Activated T-cell treated with anti-CD3 and anti-CD28 coated beads for 1 hour (primary cell): ENCODE measurements around the gene PHACTR1.

Experiments used
- DNase-seq: peaks from one replicate; pipeline ENCODE4 v3.0.0-alpha.2; 2020; ENCODE audit warnings: low read depth

PHACTR1 gene

DNA sequence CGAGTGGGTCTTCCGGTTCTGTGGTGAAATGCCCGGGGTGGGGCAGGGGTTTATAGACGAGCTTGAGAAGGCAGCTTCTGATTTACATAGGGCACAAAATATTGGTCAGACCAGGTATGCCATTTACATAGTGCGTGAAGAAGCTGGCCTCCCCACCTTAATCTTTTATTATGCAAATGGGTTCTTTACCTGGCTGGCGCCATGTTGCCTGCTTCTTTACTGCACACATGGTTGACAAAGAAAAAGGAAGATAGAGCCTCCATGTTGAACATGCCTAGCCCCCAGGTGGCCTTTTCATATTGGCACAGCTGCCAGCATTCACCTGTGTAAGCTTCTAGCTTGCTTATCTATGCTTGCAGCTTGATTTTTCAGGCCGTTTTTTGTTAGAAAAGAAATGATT, 276.2 kb downstream of the PHACTR1 start:
- DNase-seq: no peak

DNA sequence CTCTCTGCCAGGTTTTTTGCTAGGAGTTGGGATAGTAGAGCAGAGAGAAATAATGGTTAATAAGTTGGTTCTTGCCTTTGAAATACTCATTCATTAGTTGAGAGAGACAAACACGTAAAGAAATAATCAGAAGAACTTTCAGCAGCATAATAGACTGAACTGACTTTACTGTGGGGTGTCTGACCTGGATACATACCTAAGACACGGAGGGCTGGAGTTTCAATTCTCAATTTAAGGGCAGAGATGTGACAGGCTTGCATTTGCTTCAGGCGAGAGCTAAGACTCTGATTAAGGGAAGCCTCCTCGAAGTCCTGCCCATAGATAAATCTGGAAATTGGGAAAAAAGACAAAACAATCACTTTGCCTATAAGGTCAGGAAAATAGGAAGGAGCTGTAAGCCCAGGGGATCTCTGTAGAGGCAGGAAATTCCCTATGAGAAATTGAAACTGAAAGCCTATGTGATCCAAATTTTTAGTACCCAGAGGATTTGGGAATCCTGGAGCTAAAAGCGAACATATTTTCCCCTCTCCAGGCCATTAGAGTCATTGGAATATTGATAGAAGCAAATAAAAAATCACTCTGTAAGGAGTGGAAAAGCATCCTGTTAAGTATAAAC, 276.8 kb downstream of the PHACTR1 start:
- DNase-seq: no peak

- DNase-seq: no peak
These were observed 278.9 kb downstream of the PHACTR1 start for GRCh38 chr6:12995419-12995818.

- DNase-seq: no peak
These were observed 284.0 kb downstream of the PHACTR1 start for GRCh38 chr6:13000537-13000936.

DNA sequence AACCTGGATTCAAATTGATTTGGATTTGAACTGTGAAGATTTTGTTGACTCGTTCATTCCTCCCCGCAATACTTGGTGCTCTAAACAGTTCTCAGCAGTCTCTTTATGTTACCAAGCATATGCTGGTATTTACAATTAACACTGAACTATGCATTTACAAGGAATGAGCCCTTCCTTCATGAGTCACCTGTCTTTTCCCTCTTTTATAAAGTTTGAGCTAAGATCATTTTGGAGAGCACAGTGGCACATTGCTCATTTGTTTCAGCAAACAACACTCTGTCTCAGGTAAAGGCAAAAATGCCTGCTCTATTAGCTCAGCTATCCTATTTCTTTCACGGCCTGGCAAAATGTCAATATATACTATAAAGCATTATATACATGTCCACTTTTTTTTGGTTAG, 285.4 kb downstream of the PHACTR1 start:
- no peak for DNase-seq

- no peak for DNase-seq
These were observed 288.0 kb downstream of the PHACTR1 start for GRCh38 chr6:13004601-13005000.

DNA sequence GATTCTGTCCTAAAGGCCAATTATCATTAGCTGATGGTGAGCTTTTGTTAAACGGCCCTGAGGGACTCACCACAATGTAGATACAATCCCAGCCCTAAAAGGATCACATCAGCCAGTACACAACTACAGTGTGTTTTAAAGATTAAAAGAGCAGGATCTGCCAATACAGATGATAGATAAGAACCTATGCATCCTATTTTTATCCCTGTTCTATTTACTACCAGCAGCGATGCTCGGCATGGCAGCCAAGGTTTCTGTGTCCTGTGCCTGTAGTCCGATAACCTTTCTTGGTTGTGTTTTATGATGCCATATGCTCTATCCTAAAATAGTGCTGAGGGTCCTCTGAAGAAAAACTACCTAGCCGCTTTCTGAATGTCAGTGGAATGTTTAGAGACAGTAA, 289.4 kb downstream of the PHACTR1 start:
- DNase-seq: no peak

DNA sequence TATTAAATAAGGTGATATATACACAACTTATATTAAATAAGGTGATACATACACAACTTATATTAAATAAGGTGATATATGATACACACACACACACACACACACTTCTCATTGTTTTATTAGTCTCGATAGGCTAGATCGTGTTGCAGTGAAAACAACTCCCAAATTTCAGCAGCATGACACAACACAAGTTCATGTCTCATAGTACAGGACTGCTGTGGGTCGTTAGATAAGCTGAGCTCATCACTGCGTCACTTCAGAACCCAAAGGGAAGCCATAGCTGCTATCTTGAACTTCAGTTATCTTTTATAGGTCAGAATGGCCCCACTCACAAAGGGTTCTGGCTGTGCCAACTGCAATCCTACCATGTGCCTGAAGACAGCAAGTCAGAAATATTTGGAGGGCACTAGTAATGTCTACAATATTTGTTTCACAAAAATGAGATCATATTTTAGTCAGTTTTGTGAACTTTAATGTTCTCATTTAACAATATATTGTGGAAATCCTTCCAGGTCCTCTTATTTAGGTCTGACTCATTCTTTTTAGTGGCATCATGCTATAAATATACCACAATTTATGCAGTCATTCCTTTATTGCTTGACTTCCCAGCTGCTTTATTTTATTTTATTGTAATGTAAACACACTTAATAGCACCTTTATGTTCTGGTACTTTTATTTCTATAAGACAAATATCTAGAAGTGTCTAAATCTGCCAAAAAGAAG, 290.2 kb downstream of the PHACTR1 start:
- no peak for DNase-seq

DNA sequence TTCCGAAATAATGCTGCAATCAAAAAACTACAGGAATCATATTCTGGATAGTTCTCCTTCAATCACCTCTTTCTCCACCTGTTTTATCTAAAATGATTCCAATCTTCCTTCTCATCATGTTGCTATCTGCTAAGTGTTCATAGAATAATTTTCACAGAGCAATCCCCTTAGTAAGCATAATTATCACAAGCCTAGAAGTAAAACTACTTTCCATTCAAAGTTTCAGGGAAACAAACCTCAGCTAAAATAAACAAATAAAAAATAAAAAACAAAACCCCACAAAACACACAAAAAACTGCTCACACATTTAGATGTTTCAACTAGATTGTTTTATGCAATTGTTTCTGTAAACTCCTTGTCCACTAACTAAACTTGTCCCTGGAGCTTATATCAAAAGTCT, 291.2 kb downstream of the PHACTR1 start:
- DNase-seq: no peak

- no peak for DNase-seq
These were observed 292.5 kb downstream of the PHACTR1 start for GRCh38 chr6:13009031-13009430.

GRCh38 chr6:13009461-13009860, 292.9 kb downstream of the PHACTR1 start:
- DNase-seq: no peak

DNA sequence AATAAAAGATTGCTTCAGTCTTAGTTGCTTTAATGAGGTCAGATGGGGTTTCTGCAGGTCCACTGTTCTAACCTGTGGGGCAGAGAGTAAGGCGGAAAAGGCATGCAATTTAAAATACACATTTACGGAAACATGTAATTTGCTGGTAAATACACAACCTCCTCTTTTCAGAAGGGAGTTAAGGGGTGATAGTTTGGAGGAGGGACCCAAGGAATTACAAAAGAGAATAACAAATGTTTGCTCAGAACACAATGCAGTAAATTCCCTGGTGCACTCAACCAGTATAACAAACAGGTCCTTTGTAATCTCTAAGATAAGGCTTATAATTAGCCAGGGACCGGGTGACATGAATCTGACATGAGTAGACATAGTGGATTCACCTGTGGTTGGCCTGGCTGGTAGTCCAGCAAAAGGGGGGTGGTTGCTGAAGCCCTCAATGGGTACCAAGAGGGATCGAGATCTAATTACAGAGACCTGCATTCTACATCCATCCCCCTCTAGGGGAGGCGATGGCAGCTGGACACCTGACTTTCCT, 295.1 kb downstream of the PHACTR1 start:
- DNase-seq: no peak

GRCh38 chr6:13012296-13012695, 295.7 kb downstream of the PHACTR1 start:
- no peak for DNase-seq

DNA sequence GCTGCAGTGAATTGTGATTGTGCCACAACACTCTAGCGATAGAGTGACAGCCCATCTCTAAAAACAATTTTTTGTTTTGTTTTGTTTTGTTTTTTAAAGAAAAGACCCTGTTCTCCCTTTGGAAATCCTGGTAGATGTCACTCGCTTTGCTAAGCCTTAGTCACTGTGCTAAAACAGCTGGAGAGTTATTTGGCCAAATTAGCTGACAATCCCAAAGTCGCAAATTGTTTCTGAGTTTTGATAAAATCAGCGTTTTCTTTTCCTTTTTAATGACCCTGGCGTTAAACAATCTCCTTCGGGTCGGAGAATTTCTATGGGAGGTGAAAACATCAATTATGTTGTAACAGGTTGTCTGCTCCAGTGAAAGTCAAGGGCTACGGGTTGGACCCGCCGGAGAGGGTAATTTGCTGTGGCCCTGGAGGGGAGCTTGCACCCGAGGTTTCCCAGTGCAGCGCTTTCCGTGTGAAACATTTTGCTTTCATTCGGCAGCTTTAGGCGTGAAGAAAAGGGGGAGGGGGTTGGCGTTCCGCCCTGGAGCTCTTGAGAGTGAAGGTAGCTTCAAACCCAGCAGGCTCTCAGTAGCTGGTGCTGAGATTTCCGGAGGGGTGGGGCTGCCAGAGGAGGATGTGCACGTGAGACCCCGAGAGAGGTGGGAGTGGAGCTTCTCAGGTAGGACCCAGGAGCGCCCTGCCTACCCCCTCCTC, 296.6 kb downstream of the PHACTR1 start:
- no peak for DNase-seq

DNA sequence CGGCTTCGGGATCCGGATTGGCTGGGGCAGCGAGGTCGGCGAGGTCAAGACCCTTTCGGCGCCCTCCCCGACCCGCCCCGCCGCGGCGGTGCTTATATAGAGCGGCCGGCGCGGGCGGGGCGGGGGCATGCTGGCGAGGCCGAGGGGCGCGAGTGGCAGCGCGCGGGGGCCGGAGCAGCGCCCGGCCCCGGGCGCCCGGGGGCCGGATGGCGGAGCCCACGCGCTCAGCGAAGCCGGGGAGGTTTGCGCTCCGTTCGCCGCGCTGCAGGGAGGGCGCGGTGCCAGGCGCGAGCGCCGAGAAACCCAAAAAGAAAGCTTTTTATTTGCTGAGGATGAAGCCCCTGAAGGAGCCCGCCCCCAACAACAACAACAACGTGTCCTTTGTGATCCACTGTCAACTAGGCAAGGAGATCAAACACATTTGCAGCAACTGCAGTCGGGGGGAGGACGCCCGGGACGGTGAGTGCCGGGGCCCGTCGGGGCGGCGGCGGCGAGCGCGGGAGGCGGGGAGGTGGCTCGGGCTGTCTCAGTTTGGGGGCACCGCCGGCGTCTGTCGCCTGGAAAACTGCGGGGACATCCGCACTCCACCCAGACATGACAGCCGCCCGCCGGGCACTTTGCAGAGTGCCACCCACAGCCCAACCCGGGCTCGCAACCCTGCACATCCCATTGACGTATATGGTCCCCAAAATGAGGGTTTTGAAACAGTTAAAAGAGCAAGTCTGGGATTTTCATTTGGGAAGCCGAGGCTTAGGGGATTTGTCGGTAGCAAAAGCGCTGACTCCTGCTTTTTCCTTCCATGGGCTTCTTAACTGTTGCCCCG, 297.3 kb downstream of the PHACTR1 start:
- DNase-seq: no peak

DNA sequence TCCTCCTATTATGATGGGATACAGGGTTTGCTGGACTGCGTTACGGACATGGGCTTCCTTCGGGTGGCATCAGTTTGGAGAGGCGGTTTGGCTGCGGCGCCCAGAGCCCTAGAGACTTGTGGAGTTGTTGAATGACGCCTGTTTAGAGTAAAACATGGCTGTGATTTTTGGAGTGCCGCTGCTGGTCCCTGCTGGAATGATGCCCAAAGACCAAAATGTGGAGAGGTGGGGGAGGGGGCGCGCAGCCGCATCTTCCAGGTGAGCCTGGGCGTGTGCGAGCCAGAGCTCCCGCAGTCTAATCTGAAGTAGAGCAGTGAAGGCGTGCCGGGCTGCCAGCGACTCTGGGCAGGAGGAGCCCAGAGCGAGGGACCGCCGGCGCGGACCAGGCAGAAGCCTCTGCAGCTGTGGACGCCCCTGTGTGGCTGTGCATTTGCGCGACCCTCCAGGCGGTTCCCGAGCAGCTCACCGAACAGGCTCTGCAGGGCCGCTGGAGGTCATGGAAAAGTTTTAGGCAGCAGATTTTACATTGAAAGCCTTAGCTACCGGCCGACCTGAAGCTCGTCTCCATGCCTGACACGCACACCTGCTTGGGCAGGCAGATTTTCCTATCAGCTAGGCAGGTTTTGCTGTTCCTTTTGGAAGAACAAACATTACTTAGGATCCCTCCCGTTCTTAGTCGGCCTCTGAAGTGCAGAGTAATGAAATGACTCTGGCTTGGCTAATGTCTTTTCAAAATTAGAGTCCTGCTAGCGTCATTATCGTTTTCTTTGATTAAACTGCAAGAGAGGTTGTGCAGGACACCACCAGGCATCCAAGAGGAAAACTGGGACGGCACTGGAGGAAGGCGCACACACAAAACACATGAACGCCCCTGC, 298.2 kb downstream of the PHACTR1 start:
- DNase-seq: no peak

GRCh38 chr6:13015379-13015681, 298.8 kb downstream of the PHACTR1 start:
- no peak for DNase-seq

DNA sequence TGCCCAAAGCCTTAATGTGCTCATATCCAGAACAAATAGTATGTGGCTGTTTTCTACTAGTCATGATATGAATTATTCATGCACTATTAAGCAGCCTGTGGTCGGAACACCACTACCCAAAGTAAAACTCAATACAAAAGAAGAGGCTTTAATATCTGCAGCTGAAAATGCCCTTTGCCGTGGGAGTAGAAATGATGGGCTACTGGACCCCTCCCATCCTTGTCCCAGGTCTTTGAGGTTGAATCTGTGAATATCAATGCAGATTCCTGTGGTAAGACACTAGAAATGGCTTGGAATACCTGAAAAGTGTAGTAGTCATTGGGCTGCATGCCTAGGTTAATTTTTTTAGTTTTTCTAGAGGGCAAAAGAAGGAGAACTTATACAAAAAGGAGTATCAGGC, 308.0 kb downstream of the PHACTR1 start:
- DNase-seq: no peak

GRCh38 chr6:13025893-13026499, 309.4 kb downstream of the PHACTR1 start:
- DNase-seq: no peak

GRCh38 chr6:13026557-13026956, 310.0 kb downstream of the PHACTR1 start:
- no peak for DNase-seq

DNA sequence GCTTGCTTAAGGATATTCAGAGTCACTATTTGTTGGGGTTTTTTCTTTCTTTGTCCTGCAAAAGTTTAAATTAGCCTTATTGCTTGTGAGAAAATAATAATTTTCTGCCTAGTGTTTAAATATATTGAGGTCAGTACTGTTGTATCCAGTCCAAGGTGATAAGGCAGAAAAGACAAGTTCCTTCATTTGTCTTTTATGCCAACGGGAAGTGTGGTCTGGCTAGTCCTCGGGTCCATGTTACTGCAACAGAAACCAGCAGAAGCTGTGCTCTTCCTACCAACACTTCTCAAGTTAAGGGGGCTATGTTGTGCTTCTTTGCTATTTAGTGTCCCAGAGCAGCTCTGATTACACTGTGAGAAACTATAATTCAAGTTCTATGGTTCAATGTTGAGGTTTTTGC, 310.6 kb downstream of the PHACTR1 start:
- DNase-seq: no peak
